ENCODE data around the gene CYP2W1. TPM values are rescaled to one million over a fixed set of nuclear protein-coding genes. Genes with fewer than 3 reads are reported as not detected.

Gene CYP2W1
- polyA plus RNA-seq, 2 of the 4 experiments (the other 2 are of a cell fraction) = not detected

- no peak overlapping the region for H3K4me2 ChIP-seq
- ATAC-seq (no peak), FAIRE-seq (no peak), DNase-seq (ENCODE audit: low read depth in 1 of 2, low spot score in 1 of 2) (peak in 1 of 2 experiments; percentile 33)
- WGBS (ENCODE audit: missing lambda C conversion rate) = 81% methylated on average over 36 of the region's 45 CpGs
- peaks cover 9% of the 10 kb centered on the region for H3K4me1 ChIP-seq
- no peak overlapping the region for H3K27ac ChIP-seq
- CTCF ChIA-PET = interaction anchor here (0.6 to 11.3 kb wide), 10 partner anchors 11 to 186 kb away, joined by 3 to 487 read pairs (median 4); partner anchors contain the start of gene COX19
- TF ChIP-seq MAFK (IDR thresholded peaks at IDR 0.05; ENCODE audit: partially characterized antibody) (no peak), JUN (IDR thresholded peaks at IDR 0.05) (no peak), EHF (CRISPR knock-in tag; IDR thresholded peaks at IDR 0.05) (no peak), ZSCAN20 (CRISPR knock-in tag; IDR thresholded peaks at IDR 0.05) (no peak), NPAS2 (CRISPR knock-in tag; IDR thresholded peaks at IDR 0.05; ENCODE audit: borderline replicate concordance) (no peak), SMC3 (IDR thresholded peaks at IDR 0.05) (no peak), CBX2 (IDR thresholded peaks at IDR 0.05; ENCODE audit: borderline replicate concordance, low read depth) (no peak), RAD21 (conservative IDR thresholded peaks at IDR 0.05 in 1 of 2, IDR thresholded peaks at IDR 0.05 in 1 of 2) (no peak), RARB (CRISPR knock-in tag; IDR thresholded peaks at IDR 0.05) (no peak), HDAC2 (IDR thresholded peaks at IDR 0.05) (no peak), ELK1 (IDR thresholded peaks at IDR 0.05; ENCODE audit: low read depth, low read length) (no peak), RNF2 (IDR thresholded peaks at IDR 0.05; ENCODE audit: borderline replicate concordance, low read depth) (no peak), CEBPB (IDR thresholded peaks at IDR 0.05) (no peak), FOSB (CRISPR knock-in tag; IDR thresholded peaks at IDR 0.05) (no peak)
- TF ChIP-seq, protein P1, sequence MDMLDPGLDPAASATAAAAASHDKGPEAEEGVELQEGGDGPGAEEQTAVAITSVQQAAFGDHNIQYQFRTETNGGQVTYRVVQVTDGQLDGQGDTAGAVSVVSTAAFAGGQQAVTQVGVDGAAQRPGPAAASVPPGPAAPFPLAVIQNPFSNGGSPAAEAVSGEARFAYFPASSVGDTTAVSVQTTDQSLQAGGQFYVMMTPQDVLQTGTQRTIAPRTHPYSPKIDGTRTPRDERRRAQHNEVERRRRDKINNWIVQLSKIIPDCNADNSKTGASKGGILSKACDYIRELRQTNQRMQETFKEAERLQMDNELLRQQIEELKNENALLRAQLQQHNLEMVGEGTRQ (IDR thresholded peaks at IDR 0.05) = no peak
- TF ChIP-seq, protein P2, sequence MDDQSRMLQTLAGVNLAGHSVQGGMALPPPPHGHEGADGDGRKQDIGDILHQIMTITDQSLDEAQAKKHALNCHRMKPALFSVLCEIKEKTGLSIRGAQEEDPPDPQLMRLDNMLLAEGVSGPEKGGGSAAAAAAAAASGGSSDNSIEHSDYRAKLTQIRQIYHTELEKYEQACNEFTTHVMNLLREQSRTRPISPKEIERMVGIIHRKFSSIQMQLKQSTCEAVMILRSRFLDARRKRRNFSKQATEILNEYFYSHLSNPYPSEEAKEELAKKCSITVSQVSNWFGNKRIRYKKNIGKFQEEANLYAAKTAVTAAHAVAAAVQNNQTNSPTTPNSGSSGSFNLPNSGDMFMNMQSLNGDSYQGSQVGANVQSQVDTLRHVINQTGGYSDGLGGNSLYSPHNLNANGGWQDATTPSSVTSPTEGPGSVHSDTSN (IDR thresholded peaks at IDR 0.05) = no peak
- H3K9me3 ChIP-seq = no peaks in the 10 kb centered on the region
- H3K4me3 ChIP-seq = no peak overlapping the region
- POLR2A ChIA-PET = no interaction called here
Observed at GRCh38 chr7:997404-998395, 14.7 kb downstream of the CYP2W1 start.

- ATAC-seq = no peak
- no peak for DNase-seq (ENCODE audit: low read depth in 1 of 2, low spot score in 1 of 2)
- 83% methylated on average over 28 of the region's 28 CpGs for WGBS (ENCODE audit: missing lambda C conversion rate)
- no peak overlapping the region for H3K4me2 ChIP-seq
- no peak overlapping the region for H3K4me3 ChIP-seq
- H3K27ac ChIP-seq = no peak overlapping the region
- H3K4me1 ChIP-seq = 0 out of 3 replicates have a peak, but pooled peaks cover 3% of the 10 kb centered on the region
- ChIA-PET CTCF (interaction anchor here (0.6 to 11.3 kb wide), 4 partner anchors 12 to 127 kb away, joined by 3 to 487 read pairs (median 6); no protein-coding TSS in a partner anchor), POLR2A (no interaction called here)
- TF ChIP-seq HES2 (IDR thresholded peaks at IDR 0.05) (no peak), POLR2AphosphoS2 (conservative IDR thresholded peaks at IDR 0.05; ENCODE audit: low read length) (no peak), ESRRA (IDR thresholded peaks at IDR 0.05; ENCODE audit: borderline replicate concordance, low read length) (no peak), HEYL (CRISPR knock-in tag; IDR thresholded peaks at IDR 0.05) (no peak), MAFK (IDR thresholded peaks at IDR 0.05; ENCODE audit: partially characterized antibody) (no peak), HOXB5 (CRISPR knock-in tag; IDR thresholded peaks at IDR 0.05) (no peak), ELK1 (IDR thresholded peaks at IDR 0.05; ENCODE audit: low read depth, low read length) (no peak), KDM5A (IDR thresholded peaks at IDR 0.05) (no peak), FOSB (CRISPR knock-in tag; IDR thresholded peaks at IDR 0.05) (no peak), ZSCAN20 (CRISPR knock-in tag; IDR thresholded peaks at IDR 0.05) (no peak)
- H3K9me3 ChIP-seq = no peaks in the 10 kb centered on the region
- no peak for FAIRE-seq
Observed at GRCh38 chr7:999149-999879, 16.3 kb downstream of the CYP2W1 start.
